ENCODE data around the gene SERP1.
A peak's percentile ranks its signal among the peaks of the same experiment; 100 is the strongest.
"Not testable (repeated sequence)": the region's sequence is repeated elsewhere in the genome, so short reads cannot be mapped to it uniquely, and the experiment has no call there.

The SERP1 gene

GRCh38 chr3:150538324-150539208, 7.7 kb downstream of the SERP1 start:
- no peak for DNase-seq

- peak; percentile 78 for DNase-seq
Observed at GRCh38 chr3:150535204-150535603, 11.1 kb downstream of the SERP1 start.

- no peak for DNase-seq
Observed at GRCh38 chr3:150531775-150532174, 14.5 kb downstream of the SERP1 start.

DNA sequence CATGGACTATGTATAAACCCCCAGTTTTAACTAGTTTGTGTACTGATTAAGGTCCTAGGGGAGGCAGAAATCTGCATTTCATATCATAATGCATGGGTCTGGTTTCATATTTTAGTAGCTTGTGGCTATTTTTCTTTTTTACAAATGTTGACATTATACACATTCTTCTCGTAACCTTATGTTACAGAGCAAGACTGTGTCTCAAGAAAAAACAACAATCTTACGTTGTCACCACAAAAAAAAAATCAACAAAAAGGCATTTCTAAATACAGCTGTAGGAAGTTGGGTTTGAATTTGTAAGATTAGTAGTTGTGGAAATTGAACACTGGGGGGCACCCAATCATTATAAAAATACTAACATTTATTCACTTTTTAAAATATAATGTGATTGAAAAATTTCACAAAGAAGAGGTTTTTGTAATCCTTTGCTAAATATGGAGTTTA, 17.9 kb downstream of the SERP1 start:
- DNase-seq, result no peak

DNA sequence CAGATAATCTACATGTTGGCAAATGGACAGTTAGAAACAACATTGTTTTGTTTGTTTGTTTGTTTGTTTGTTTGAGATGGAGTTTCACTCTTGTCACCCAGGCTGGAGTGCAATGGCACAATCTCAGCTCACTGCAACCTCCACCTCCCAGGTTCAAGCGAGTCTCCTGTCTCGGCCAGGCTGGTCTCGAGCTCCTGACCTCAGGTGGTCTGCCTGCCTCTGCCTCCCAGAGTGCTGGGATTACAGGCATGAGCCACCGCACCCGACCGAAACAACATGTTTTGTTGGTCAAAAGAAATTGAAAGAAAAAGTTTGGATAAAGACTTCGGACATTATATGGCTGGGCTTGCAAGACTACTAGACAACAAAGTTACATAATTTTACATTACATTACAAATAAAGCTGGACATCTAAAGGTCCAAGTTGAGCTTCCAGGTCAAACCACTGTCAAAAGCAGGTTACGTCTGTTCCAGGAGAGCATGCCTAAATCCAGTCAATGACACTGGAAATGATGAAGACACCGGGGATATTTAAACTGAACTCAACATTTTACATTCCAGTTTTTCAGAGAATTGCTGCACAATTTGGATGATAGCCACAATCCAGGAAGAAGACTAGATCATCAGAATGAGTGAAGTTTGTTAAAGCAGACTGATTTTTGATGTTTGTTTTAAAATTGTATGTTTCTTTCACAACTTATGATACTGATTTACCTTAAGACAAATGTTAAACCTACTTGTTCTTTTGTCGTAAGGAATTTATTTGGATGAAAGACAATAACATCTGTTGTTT, 18.6 kb downstream of the SERP1 start:
- no peak for DNase-seq

DNA sequence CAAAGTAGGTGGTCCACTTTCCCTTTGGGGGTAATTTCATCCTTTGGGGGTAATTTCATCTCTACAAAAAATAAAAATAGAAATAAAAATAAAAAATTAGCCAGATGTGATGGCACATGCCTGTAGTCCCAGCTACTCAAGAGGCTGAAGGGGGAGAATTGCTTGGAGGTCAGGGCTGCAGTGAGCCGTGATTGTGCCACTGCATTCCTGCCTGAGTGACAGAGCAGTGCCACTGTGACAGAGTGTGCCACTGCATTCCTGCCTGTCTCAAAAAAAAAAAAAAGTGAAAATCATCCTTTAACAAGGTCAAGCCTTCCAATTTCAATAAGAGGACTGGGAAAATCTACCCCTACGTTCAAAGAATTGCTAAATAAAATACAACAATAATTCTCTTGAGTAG, 22.8 kb downstream of the SERP1 start:
- no peak for DNase-seq

DNA sequence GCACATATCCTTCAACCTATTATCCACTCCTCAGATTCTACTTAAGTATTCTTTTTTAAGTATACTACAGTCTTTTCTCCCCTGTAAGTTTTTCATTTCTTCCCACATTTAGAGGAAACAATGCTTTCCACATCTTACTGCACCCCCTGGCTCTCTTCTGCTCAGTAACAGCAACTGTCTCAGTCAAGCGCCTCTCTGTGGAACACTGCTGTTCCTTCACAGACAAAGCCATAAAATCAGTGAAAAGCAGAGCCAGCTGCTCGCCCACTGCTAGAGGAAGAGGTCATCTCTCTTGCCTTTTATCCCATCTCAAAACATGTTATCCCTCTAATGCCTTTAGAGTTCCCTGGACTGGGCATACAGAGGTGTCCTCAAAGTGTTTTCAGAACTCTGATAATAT, 24.8 kb downstream of the SERP1 start:
- DNase-seq, result no peak

DNA sequence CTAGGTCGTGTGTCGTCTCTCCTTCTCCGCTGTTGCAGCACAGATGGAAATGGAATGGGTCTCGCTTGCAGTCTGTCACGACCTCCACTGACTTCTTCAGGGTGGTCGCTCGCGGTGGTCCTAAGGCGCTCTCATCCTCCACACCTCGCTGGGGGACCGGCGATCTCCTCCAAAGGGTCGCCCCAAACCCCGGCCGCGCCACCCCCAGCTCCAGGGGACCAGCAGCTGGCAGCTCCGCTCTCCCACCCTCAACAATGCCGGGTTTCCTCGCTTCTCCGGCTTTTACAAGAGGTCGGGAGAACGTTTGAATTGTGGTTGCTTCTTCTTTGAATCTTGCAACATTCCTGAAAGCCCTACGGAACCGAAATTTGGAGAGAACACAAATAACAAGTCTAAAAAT, 25.9 kb downstream of the SERP1 start:
- no peak for DNase-seq

DNA sequence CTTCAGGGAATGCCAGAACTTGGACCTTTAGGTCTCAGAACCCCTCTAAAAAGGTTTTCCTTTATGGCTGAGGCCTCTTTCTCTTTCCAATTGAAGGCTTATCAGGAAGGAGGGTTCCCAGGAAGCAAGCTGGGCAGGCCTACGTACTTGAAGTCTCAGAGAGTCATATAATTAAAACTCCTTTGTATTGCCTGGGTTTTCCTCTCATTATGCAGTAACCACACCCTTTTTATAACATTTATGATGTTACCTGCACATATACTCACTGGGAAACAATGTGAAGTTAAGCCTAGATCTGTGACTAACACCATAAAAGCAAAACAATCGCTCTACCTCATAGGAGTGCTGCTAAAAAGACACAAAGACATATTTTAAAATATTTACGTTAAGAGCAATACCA, 27.3 kb downstream of the SERP1 start:
- no peak for DNase-seq

DNA sequence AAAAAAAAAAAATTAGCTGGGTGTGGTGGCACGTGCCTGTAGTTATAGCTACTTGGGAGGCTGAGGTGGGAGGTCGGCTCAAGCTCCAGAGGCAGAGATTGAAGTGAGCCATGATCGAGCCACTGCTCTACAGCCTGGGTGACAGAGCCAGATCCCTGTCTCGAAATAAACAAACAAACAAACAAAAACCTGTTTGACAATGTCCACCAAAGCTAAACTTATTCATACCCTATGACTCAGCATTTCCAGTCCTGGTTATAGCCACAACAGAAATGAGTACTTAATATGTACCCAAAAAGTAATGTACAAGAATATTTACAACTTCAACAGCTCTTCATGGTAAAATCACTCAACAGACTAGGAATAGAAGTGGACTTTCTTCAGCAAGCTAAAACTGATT, 31.1 kb downstream of the SERP1 start:
- DNase-seq, result no peak

DNA sequence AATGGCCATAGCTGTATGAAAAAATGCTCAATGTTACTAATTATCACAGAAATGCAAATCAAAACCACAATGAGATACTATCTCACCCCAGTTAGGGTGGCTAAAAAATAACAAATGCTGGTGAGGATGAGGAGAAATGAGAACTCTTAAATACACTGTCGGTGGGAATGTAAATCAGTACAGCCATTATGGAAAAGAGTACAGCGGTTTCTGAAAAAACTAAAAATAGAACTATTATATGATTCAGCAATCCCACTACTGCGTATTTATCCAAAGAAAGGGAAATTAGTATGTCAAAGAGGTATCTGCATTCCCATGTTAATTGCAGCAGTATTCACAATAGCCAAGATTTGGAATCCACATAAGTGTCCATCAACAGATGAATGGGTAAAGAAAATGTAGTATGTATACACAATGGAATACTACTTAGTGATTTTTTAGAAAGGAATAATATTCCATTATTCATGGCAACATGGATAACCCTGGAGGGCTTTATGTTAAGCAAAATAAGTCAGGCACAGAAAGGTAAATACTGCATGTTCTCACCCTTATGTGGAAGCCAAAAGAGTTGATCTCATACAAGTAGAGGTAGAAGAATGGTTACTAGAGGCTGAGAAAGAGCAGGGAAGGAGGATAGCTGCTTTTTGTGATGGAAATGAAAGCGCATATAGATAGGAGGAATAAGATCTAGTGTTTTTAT, 35.0 kb downstream of the SERP1 start:
- no peak for DNase-seq

DNA sequence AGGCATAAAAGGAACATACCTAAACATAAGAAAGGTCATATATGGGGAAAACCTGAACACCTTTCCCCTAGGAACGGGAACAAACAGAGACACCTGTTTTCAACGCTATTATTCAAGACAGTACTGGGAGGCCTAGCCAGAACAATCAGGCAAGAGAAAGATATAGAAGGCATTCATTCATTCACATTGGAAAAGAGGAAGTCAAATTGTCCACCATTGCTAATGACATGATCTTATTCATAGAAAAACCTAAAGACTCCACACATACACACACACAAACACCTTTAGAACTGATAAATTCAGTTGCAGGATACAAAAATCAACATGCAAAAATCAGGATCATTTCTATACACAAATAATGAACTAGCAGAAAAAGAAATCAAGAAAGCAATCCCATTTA, 36.5 kb downstream of the SERP1 start:
- no peak for DNase-seq

DNA sequence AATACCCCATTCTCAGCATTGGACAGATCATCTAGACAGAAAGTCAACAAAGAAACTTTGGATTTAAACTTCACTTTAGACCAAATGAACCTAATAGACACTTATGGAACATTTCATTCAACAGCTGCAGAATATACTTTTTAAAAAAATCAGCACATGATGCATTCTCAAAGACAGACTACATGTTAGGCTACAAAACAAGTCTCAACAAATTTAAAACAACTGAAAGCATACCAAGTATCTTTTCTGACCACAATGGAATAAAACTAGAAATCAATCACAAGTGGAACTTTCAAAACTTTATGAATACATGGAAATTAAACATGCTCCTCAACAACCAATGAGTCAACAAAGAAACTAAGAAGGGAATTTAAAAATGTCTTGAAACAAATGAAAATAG, 37.9 kb downstream of the SERP1 start:
- no peak for DNase-seq

DNA sequence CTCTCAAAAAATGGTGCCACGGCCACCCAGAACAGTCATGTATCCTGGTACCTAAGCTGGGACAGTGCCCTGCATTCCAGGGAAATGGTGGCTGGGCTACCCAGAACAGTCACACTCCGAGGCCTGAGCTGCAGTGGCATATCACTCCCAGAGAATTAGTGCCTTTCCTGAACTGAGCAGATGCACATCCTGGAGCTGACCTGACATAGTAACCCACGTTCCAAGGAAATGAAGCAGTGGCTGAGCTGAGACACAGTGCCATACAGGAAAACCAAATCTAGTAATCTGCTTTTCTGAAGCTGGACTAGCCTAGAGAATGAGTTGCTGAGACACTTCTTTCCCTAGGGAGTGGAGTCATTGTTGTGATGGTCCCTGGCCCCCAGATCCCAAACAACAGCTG, 41.8 kb downstream of the SERP1 start:
- no peak for DNase-seq

- DNase-seq, result no peak
Observed at GRCh38 chr3:150503402-150504099, 42.7 kb downstream of the SERP1 start.

DNA sequence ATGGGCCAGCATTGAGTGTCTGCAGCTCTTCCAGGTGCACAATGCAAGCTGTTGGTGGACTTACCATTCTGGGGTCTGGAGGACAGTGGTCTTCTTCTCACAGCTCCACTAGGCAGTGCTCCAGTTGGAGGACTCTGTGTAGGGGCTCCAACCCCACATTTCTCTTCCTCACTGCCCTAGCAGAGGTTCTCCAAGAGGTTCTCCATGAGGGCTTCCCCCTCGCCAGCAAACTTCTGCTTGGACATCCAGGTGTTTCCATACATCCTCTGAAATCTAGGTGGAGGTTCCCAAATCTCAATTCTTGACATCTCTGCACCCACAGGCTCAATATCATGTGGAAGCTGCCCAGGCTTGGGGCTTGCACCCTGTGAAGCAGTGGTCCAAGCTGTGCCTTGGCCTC, 45.3 kb downstream of the SERP1 start:
- DNase-seq, result not testable (repeated sequence)

GRCh38 chr3:150497956-150498355, 48.3 kb downstream of the SERP1 start:
- no peak for DNase-seq

- DNase-seq, result peak; percentile 28
Observed at GRCh38 chr3:150495563-150496168, 50.6 kb downstream of the SERP1 start.

DNA sequence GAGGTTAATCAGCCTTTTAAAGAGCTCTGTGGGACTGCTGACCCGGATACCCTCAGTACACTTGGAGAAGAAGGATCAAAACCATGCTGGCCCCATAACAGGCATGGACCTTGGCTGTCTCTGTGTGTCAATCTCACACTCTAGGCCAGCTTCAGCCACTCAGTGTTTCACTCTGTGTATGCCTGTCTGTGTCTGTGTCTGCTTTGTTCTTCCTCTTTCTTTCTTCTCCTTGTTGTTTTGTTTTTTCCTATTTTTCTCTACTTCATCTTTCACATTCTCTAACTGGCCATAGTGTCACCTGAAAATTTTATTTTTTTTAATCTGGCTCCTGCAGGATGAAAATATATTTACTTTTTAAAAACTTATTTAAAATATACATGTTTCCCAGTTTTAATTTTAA, 51.1 kb downstream of the SERP1 start:
- DNase-seq, result no peak

- no peak for DNase-seq
Observed at GRCh38 chr3:150494411-150494977, 51.8 kb downstream of the SERP1 start.
